ENCODE results near the gene ADRA1B. TPM values are rescaled to one million over a fixed set of nuclear protein-coding genes. Genes with fewer than 3 reads are reported as not detected.

Gene ADRA1B
- total RNA-seq, 4 donors from 2014 or later: 1.7 to 12.2 (median 5.2) TPM

GRCh38 chr5:159929176-159929575, 12.9 kb downstream of the ADRA1B start:
- no peak for DNase-seq
- H3K9me3 ChIP-seq: no peaks in the 10 kb centered on the region
- peak overlapping the region in 1 of 4 donors; percentile 51 for H3K27ac ChIP-seq
- no peaks in the 10 kb centered on the region for H3K36me3 ChIP-seq
- no peaks in the 10 kb centered on the region for H3K27me3 ChIP-seq
- H3K4me3 ChIP-seq: no peak overlapping the region
- TF ChIP-seq CTCF (IDR thresholded peaks at IDR 0.05) (no peak), POLR2A (IDR thresholded peaks at IDR 0.05) (no peak)
- no peaks in the 10 kb centered on the region for H3K4me1 ChIP-seq

GRCh38 chr5:159933531-159934485, 17.5 kb downstream of the ADRA1B start:
- no peak for TF ChIP-seq CTCF (IDR thresholded peaks at IDR 0.05)
- TF ChIP-seq POLR2A (IDR thresholded peaks at IDR 0.05): no peak
- Histone ChIP-seq H3K4me1 (no peaks in the 10 kb centered on the region), H3K9me3 (no peaks in the 10 kb centered on the region), H3K27ac (no peak overlapping the region), H3K27me3 (no peaks in the 10 kb centered on the region), H3K36me3 (no peaks in the 10 kb centered on the region), H3K4me3 (no peak overlapping the region)
- DNase-seq: no peak

GRCh38 chr5:159935946-159936345, 19.7 kb downstream of the ADRA1B start:
- TF ChIP-seq POLR2A (IDR thresholded peaks at IDR 0.05) (no peak), CTCF (IDR thresholded peaks at IDR 0.05) (no peak)
- Histone ChIP-seq H3K4me3 (no peak overlapping the region), H3K4me1 (no peaks in the 10 kb centered on the region), H3K27me3 (no peaks in the 10 kb centered on the region), H3K9me3 (no peaks in the 10 kb centered on the region), H3K36me3 (no peaks in the 10 kb centered on the region), H3K27ac (no peak overlapping the region)
- no peak for DNase-seq

- Histone ChIP-seq H3K27ac (no peak overlapping the region), H3K9me3 (no peaks in the 10 kb centered on the region), H3K4me1 (no peaks in the 10 kb centered on the region), H3K4me3 (no peak overlapping the region), H3K27me3 (no peaks in the 10 kb centered on the region), H3K36me3 (no peaks in the 10 kb centered on the region)
- TF ChIP-seq CTCF (IDR thresholded peaks at IDR 0.05) (no peak), POLR2A (IDR thresholded peaks at IDR 0.05) (no peak)
- peak in 1 of 3 donors; percentile 57 for DNase-seq
These were observed 20.5 kb downstream of the ADRA1B start for GRCh38 chr5:159936686-159937329.

- Histone ChIP-seq H3K4me3 (no peak overlapping the region), H3K27me3 (no peaks in the 10 kb centered on the region), H3K27ac (no peak overlapping the region), H3K4me1 (no peaks in the 10 kb centered on the region), H3K36me3 (no peaks in the 10 kb centered on the region), H3K9me3 (no peaks in the 10 kb centered on the region)
- DNase-seq: no peak
- TF ChIP-seq POLR2A (IDR thresholded peaks at IDR 0.05) (no peak), CTCF (IDR thresholded peaks at IDR 0.05) (no peak)
These were observed 21.3 kb downstream of the ADRA1B start for GRCh38 chr5:159937580-159937979.

Measured in Peyer's patch (tissue), 4 donors.